C4-2B (cell line): ENCODE measurements around the gene PGBD5.

ENCODE experiments used
- CTCF ChIP-seq: fragments of 450-650 bp; conservative IDR thresholded peaks from 2 replicates; pipeline ENCODE4 v1.5.1; 2017; ENCODE audit warnings: mild to moderate bottlenecking
- ZFX ChIP-seq: fragments of 450-650 bp; IDR thresholded peaks from 2 replicates; pipeline ENCODE4 v1.6.1; 2017

DNA sequence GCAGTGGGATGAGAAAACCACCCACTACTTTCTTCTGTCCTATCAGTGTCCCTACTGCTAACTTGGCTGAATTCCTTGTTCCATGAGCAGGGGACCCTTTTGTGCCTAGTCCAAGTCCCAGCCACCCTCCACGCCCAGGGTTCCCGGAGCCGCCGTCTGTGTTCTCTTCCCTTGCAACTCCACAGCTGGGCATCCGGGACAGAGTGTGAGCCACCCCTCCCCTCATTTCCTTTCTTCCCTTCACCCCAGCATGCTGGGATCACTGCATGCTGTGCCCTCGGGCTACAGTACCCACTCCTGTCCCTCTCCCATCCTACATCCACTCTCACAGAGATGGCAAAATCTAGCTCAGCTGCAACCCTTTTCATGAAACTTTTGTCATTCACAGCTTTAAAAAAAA lies 44.5 kb downstream of the PGBD5 start:
- no peak for TF ChIP-seq CTCF
- no peak for TF ChIP-seq ZFX
